ENCODE results near the gene TNNT1. TPM values are rescaled to one million over a fixed set of nuclear protein-coding genes. Genes with fewer than 3 reads are reported as not detected.

Gene TNNT1
- total RNA-seq, 1 donor, result 1.1 TPM

- no peak for DNase-seq (ENCODE audit: low read depth)
- no peak for TF ChIP-seq CTCF (IDR thresholded peaks at IDR 0.05; ENCODE audit: insufficient read depth, low read length)
These were observed 20.1 kb upstream of the TNNT1 start for GRCh38 chr19:55169136-55169535.

DNA sequence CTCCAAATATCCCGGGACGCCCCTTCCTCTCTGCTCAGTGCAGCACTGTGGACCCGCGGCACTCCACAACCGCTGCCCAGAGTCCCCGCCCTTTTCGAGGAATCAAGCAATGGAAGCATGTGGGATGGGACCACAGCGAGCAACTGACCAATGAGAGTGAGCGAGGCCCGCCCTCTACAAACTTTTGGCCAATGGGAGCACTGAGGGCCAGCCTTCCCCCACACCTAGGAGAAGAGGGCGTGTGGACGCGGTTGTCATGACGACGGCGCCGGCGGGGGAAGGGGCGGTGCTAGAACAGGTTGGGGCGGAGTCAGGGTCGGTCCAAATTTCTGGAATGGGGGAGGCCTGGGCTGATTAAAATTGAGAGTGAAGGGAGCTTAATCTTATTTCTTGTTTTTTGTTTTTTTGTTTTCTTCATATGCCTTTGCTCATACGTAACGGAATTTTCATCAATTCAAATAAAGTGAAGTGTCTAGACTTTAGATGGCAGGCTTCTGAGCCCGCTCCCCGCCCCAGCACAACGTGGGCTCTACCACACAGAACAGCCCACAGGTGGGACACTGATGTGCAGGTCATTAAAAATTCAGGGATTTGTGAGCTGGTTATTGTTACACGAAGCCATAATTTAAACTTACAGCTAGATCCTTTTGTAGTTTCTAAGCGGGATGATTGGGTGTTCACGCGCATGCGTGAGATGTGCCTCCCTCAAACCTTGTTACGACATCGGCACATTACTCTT is 17.7 kb upstream of the TNNT1 start, which contains the start of gene DNAAF3:
Gene DNAAF3, minus strand, starts transcription at position 84 of the 739 bp plus-strand sequence. CDS start 200 bp downstream, outside the sequence.
- DNase-seq (ENCODE audit: low read depth), result peak; percentile 97
- H3K4me3 ChIP-seq (ENCODE audit: low read depth, low read length), result peak within 1 kb of the TSS; percentile 75
- no peak for TF ChIP-seq CTCF (IDR thresholded peaks at IDR 0.05; ENCODE audit: insufficient read depth, low read length)

More at GRCh38 chr19:55169136-55169535, 20.1 kb upstream of the TNNT1 start:
- no peak overlapping the region for H3K4me3 ChIP-seq (ENCODE audit: low read depth, low read length)

DNA sequence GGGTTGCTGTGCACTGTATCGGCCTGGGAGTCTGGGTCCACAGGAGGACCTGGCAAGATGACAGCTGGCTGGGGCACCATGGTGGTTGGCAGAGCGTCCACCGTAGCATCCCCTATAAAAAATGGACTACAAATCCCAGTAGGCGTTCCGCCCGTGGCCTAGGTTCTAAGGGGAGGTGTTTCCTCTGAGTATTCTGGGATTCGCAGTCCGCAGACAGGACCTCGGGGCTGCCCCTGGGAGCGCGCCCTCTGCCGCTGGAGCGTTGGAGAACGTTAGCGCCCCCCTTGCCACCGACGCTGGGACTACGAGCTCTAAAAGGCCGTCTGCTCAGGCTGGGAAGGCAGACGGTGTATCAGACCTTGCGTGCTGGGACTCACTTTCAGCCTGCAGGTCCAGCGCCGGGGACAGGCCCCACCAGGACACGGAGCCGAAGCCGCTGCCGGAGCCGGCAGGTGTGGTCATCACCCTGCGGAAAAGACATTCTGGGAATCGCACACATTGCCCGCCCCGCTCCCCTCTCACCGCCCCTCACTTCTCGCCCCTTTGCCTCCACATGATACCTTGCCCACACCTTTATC is 17.0 kb upstream of the TNNT1 start:
- TF ChIP-seq CTCF (IDR thresholded peaks at IDR 0.05; ENCODE audit: insufficient read depth, low read length), result peak; percentile 65
- peak; percentile 74 for DNase-seq (ENCODE audit: low read depth)
- H3K4me3 ChIP-seq (ENCODE audit: low read depth, low read length), result peak overlapping the region; percentile 75

DNA sequence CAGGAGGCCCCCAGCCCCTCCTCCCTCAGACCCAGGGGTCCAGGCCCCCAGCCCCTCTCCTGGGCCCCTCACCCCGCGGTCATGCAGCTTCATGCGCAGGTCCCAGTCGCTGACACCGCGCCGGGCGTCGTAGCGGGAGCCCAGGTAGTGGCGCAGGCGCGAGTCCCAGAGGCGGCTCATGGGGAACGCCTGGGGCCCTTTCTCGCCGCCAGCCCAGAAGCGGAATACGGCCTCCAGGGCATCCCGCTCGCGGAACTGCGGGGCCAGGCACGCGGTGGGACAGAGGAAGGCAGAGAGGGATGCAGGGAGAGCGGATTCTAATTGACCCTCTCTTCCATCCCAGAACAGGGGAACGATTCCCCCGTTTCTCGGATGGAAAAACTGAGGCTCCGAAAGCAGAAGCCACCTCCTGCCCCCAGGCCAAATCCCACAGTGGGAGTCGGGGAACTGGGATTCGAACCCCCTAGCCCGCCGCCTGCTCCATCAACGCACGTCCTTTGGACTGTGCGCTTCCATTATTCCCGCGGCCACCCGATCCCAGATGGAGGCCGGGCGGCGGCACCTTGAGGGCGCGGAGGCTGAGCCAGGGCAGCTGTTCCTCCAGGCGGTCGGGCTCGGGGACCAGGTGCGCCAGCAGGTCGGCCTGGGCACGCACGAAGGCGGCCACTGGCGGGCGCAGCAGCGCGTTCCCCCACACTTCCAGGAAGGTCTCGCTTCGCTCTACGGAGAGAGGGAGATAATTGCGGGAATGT is 12.7 kb upstream of the TNNT1 start:
- TF ChIP-seq CTCF (IDR thresholded peaks at IDR 0.05; ENCODE audit: insufficient read depth, low read length), result no peak
- DNase-seq (ENCODE audit: low read depth), result no peak
- H3K4me3 ChIP-seq (ENCODE audit: low read depth, low read length), result no peak overlapping the region

- no peak for TF ChIP-seq CTCF (IDR thresholded peaks at IDR 0.05; ENCODE audit: insufficient read depth, low read length)
These were observed 12.0 kb upstream of the TNNT1 start for GRCh38 chr19:55160986-55161365.

DNA sequence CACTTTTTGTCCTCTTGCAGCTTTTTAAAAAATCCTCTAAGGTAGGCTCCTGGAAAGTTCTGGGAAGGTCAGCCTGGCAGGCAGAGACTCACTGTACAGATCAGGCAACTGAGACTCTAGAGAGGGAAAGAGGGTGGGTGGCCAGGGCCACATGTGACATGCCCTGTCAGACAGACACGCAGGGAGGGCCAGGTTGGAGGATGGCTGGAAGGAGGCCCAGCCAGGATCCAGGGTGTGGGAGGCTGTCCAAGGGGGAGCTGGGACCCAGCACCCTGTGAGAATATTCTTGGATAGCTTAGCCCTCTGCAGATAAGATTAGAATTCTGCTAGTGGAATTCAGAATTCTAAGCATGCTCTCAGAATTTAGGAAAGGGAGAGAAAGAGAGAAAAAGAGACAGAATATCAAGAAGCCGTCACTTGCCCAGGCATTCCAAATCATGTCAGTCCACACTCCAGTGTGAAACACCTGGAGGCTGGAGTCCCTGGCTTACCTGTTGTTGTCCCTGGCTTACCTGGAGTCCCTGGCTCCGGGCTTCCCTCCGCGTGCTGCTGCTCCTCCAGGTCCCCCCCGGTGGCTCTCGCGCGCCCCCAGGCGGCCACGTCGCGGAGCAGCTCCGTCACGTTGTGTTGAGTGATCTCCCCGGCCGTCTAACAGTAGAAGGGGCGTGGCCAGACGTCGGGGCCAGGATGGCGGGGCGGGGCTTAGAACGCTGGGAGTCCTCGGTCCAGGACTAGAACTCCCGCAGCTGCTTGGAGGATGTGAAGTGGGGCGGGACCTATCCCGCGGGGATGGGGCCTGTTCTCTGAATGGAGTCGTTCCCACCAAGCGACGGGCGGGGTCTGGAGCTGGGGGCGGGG is 11.4 kb upstream of the TNNT1 start:
- peak; percentile 98 for TF ChIP-seq CTCF (IDR thresholded peaks at IDR 0.05; ENCODE audit: insufficient read depth, low read length)
- DNase-seq (ENCODE audit: low read depth), result peak; percentile 83
- H3K4me3 ChIP-seq (ENCODE audit: low read depth, low read length), result peak overlapping the region; percentile 28

More at GRCh38 chr19:55160986-55161365, 12.0 kb upstream of the TNNT1 start:
- H3K4me3 ChIP-seq (ENCODE audit: low read depth, low read length), result no peak overlapping the region
- no peak for DNase-seq (ENCODE audit: low read depth)
